Left hindlimb (tissue), 1 donor: ENCODE results near the gene SRSF4.
"Not testable (repeated sequence)": the region's sequence is repeated elsewhere in the genome, so short reads cannot be mapped to it uniquely, and the experiment has no call there.

Experiments used
- DNase-seq: peaks from one replicate; pipeline ENCODE4 v3.0.0-alpha.2; 2018

SRSF4 gene

GRCh38 chr1:29124366-29125236 lies 57.1 kb downstream of the SRSF4 start:
- peak; percentile 95 for DNase-seq

- DNase-seq, result peak; percentile 52
These were observed 57.8 kb downstream of the SRSF4 start, which contains the start of gene TMEM200B for GRCh38 chr1:29123887-29124365. Gene TMEM200B (minus strand): TSS chr1:29123903. CDS start chr1:29121828, 2,075 bp downstream.

- peak; percentile 64 for DNase-seq
These were observed 58.4 kb downstream of the SRSF4 start for GRCh38 chr1:29123053-29123886.

- peak; percentile 82 for DNase-seq
These were observed 59.0 kb downstream of the SRSF4 start for GRCh38 chr1:29122682-29123052.

GRCh38 chr1:29121936-29122681 lies 59.6 kb downstream of the SRSF4 start:
- DNase-seq, result peak; percentile 76

GRCh38 chr1:29121516-29121935 lies 60.2 kb downstream of the SRSF4 start:
- DNase-seq, result no peak

GRCh38 chr1:29120947-29121485 lies 60.7 kb downstream of the SRSF4 start:
- DNase-seq, result peak; percentile 72

- no peak for DNase-seq
These were observed 61.3 kb downstream of the SRSF4 start for GRCh38 chr1:29120367-29120766.

GRCh38 chr1:29119121-29119929 lies 62.4 kb downstream of the SRSF4 start:
- no peak for DNase-seq

- no peak for DNase-seq
These were observed 64.3 kb downstream of the SRSF4 start for GRCh38 chr1:29117381-29117780.

GRCh38 chr1:29114654-29115053 lies 67.0 kb downstream of the SRSF4 start:
- DNase-seq, result no peak

GRCh38 chr1:29113413-29114117 lies 68.1 kb downstream of the SRSF4 start:
- DNase-seq, result no peak

- DNase-seq, result no peak
These were observed 68.8 kb downstream of the SRSF4 start for GRCh38 chr1:29112705-29113412.

- not testable (repeated sequence) for DNase-seq
These were observed 73.7 kb downstream of the SRSF4 start for GRCh38 chr1:29108041-29108440.

GRCh38 chr1:29105822-29106221 lies 75.9 kb downstream of the SRSF4 start:
- no peak for DNase-seq

GRCh38 chr1:29100487-29100886 lies 81.2 kb downstream of the SRSF4 start:
- DNase-seq, result no peak

- no peak for DNase-seq
These were observed 82.4 kb downstream of the SRSF4 start for GRCh38 chr1:29099286-29099685.
